GM18511 (cell line): Measurements from ENCODE around the gene SFT2D1.
A peak's percentile ranks its signal among the peaks of the same experiment; 100 is the strongest.

Source experiments
- ATAC-seq: cut with Tn5 transposase; IDR thresholded peaks from one replicate; pipeline ENCODE4 v1.9.1; 2021; ENCODE audit warnings: mild to moderate bottlenecking, moderate library complexity; ENCODE audit not compliant: unreplicated experiment

SFT2D1 gene

GRCh38 chr6:166308769-166309589 is 33.4 kb downstream of the SFT2D1 start:
- no peak for ATAC-seq

- peak; percentile 60 for ATAC-seq
Observed at GRCh38 chr6:166308033-166308768, 34.1 kb downstream of the SFT2D1 start, which contains the start of gene PRR18. PRR18 (minus strand) TSS chr6:166308392; CDS start chr6:166308142, 250 bp downstream.

- peak; percentile 36 for ATAC-seq
Observed at GRCh38 chr6:166307082-166308032, 35.0 kb downstream of the SFT2D1 start.

- ATAC-seq, result no peak
Observed at GRCh38 chr6:166306378-166307081, 35.8 kb downstream of the SFT2D1 start.

DNA sequence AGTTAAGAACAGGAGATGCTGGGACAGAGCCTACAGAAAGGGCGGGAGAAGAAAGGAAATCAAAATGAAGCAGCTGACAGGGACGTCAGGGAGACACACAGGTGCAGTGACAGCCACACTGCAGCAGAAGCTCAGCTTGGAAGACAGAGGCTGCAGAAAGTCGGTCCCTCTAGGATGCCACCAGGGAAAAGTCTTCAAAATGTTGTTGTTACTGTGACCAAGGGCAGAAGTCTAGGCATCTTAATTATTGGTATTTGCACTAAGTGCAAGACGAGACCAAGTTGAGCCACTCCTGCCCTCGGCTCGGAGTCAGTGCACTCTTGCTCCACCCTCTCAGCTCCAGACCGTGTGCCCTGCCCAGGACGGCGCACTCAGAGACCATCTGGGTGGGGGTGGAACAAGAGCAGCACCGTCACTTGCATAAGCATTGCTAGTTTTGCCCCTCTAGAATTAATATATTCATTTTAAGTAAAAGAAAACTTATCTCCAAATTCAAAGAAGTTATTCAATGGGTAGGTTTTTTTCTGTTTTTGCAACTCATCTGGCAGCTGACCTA is 36.7 kb downstream of the SFT2D1 start:
- ATAC-seq, result no peak

DNA sequence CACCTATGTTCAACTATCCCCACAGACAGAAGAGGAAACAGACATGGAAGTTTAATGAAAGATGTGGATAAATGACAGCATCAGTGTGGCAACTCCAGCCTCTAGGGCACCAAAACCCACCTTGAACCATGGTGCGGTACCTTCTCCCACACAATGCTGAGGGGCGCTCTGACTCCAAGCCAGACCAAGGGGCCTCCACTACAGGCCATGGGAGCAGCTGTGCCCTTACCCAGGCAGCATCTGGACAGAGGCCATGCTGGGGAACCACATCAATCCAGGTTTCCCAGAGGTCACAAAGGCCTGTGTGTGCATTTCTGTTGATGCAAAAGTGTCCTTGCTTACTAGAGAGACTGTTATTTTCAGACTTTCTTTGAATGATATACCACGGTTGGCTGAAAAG is 38.2 kb downstream of the SFT2D1 start:
- no peak for ATAC-seq

DNA sequence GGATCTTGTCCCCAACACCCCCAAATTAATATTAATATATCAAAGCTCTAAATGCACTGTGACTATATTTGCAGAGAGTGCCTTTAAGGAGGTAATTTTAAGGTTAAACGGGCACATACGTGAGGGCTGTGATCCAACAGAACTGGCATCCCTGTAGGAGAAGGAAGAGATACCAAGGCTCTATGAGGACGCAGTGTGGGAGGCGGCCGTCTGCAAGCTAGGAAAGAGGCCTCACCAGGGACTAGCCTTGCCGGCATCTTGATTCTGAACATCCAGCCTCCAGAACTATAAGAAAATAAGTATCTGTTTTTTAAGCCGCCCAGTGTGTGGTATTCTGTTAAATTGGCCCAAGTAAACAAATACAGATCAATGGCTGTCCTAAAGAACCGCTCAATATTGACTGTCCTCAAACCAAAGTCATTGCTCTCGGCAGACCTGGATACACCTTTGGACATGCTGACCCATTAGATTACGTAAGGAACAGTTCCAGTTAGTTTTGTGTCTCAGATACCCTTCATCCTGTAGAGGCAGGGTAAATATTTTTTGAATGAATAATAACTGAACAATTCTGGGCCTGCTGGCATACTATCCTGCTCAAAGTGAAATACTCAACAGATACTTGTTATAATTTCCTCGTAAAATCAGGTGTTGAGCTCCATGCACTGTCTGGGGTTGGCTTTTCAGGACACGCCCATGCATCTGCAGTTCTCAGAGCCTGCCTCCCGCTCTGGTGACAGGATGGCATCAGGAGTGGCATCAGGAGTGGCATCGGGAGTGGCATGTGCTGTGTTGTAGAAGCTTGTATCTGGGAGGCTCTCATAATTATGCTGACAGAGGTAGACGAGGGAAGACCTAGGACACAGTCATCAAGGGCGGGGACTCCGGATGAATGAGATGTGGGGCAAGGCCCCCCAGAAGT is 40.5 kb downstream of the SFT2D1 start:
- no peak for ATAC-seq

- no peak for ATAC-seq
Observed at GRCh38 chr6:166300357-166300987, 41.9 kb downstream of the SFT2D1 start.

- ATAC-seq, result no peak
Observed at GRCh38 chr6:166297606-166298005, 44.7 kb downstream of the SFT2D1 start.

- no peak for ATAC-seq
Observed at GRCh38 chr6:166296035-166296883, 46.1 kb downstream of the SFT2D1 start.

GRCh38 chr6:166293731-166294584 is 48.4 kb downstream of the SFT2D1 start:
- no peak for ATAC-seq

DNA sequence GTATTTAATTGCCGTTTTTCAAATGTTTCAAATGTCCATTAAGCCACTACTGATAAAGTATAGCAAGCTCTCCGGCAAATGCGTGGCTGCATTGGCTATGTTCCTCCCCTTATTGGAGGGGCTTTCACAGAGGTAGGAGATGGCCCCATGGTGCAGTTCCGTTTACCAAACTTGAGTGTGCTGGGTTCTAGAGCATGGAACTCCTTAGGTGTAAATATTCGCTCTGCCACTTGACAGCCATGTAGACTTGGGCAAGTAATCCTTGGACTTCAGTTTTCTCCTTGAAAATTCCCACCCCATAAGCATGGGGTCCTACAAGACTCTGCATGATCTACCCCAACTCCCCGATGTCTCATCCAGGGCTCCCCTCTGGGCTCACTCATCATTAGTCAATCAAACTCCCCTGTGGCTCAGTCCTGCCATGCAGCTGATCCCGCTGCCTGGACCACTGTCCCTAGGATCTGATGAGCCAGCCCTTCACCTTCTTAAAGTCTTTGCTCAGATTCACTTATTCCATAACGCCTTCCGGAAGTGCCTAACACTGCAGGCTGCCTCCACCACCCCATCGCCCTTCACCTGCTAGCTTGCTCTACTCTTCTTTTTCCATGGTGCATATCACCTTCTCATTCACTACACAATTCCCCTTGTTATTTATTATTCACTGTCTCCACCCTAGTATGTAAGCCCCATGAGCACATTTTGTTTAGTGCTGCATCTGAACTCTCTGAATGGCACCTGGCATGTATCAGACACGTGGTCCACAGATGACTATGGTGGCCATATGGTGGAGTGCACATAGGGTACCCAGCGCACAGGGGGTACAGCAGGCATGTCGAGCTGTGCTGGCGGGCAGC is 52.9 kb downstream of the SFT2D1 start:
- no peak for ATAC-seq

GRCh38 chr6:166286839-166287271 is 55.5 kb downstream of the SFT2D1 start:
- peak; percentile 97 for ATAC-seq

- no peak for ATAC-seq
Observed at GRCh38 chr6:166285233-166285632, 57.1 kb downstream of the SFT2D1 start.

DNA sequence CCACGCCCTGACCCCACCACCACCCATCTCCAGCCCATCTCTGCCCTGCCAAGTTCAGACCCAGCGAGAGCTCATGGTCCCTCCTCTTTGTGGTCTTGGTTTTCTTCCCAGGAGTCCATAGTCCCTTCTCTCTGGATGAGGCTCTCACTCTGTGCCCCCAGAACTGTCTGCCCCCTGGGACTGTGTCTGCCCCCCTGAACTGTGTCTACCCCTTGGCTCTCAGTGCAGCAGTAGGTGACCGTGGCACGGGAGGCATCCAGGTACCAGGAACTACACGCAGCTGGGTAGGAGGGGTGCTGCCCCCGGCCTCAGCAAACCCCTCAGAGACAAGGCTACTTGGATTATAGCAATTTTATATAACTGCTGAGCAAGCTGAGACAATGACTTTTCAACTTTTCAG is 57.7 kb downstream of the SFT2D1 start:
- no peak for ATAC-seq
